ENCODE data around the gene FREY1. TPM values are rescaled to one million over a fixed set of nuclear protein-coding genes. Genes with fewer than 3 reads are reported as not detected.

FREY1 gene
- total RNA-seq, 1 donor from 2014 or later = 0.53 TPM

GRCh38 chr11:45887587-45887986, 19.5 kb downstream of the FREY1 start:
- Histone ChIP-seq H3K36me3 (peaks cover 4% of the 10 kb centered on the region), H3K27ac (no peak overlapping the region), H3K27me3 (ENCODE audit: low read depth) (no peaks in the 10 kb centered on the region), H3K4me3 (no peak overlapping the region), H3K9me3 (no peaks in the 10 kb centered on the region), H3K4me1 (no peaks in the 10 kb centered on the region)
- TF ChIP-seq, protein P1, sequence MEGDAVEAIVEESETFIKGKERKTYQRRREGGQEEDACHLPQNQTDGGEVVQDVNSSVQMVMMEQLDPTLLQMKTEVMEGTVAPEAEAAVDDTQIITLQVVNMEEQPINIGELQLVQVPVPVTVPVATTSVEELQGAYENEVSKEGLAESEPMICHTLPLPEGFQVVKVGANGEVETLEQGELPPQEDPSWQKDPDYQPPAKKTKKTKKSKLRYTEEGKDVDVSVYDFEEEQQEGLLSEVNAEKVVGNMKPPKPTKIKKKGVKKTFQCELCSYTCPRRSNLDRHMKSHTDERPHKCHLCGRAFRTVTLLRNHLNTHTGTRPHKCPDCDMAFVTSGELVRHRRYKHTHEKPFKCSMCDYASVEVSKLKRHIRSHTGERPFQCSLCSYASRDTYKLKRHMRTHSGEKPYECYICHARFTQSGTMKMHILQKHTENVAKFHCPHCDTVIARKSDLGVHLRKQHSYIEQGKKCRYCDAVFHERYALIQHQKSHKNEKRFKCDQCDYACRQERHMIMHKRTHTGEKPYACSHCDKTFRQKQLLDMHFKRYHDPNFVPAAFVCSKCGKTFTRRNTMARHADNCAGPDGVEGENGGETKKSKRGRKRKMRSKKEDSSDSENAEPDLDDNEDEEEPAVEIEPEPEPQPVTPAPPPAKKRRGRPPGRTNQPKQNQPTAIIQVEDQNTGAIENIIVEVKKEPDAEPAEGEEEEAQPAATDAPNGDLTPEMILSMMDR (IDR thresholded peaks at IDR 0.05) = no peak
- DNase-seq = no peak
- intact Hi-C loops (cut with DNase I) = no loop called here
- ATAC-seq = no peak

DNA sequence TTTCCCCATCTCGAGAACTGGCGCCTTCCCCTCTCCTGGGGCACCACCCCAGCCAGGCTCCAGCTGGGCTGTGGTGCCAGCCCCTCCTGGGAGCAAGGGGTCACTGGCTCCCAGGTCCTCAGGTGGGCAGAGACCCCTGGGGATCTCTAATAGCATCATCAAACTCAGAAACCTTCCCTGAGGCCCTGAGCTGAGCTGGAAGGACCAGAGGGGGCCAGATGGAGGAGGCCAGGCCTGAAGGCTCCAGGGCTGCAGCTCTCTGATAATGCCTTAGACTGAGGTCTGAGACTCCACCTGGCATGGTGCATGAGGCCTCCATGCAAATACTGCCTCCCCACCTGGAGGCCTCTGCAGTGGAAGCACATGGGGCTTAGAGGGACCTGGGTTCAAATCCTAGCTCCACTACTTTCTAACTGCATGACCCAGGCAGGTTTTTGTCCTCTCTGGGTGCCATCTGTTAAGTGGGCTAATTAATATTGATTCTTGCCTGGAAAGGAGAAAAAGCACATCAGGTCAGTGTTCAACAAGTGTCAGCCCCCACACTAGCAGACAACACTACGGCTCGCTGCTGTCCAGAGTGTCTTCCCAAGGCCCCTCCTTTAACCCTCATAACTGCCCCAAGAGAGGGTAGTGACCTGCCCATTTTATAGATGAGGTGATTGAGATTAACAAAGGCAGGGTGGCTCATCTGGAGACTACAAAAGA, 20.1 kb downstream of the FREY1 start:
- DNase-seq = no peak
- Histone ChIP-seq H3K27ac (no peak overlapping the region), H3K27me3 (ENCODE audit: low read depth) (no peaks in the 10 kb centered on the region), H3K9me3 (no peaks in the 10 kb centered on the region), H3K4me3 (no peak overlapping the region), H3K4me1 (no peaks in the 10 kb centered on the region), H3K36me3 (peaks cover 10% of the 10 kb centered on the region)
- intact Hi-C loops (cut with DNase I) = no loop called here
- no peak for ATAC-seq
- TF ChIP-seq, protein P1 (IDR thresholded peaks at IDR 0.05) = no peak

- Histone ChIP-seq H3K27me3 (ENCODE audit: low read depth) (no peaks in the 10 kb centered on the region), H3K4me1 (no peaks in the 10 kb centered on the region), H3K4me3 (peak overlapping the region; percentile 50), H3K9me3 (no peaks in the 10 kb centered on the region), H3K27ac (no peak overlapping the region), H3K36me3 (peaks cover 18% of the 10 kb centered on the region)
- TF ChIP-seq, protein P1 (IDR thresholded peaks at IDR 0.05) = no peak
- intact Hi-C loops (cut with DNase I) = no loop called here
- DNase-seq = no peak
- ATAC-seq = peak in 1 of 2 donors; percentile 11
Observed at GRCh38 chr11:45885921-45886721, 20.9 kb downstream of the FREY1 start.

GRCh38 chr11:45885274-45885920, 21.7 kb downstream of the FREY1 start, which contains the start of gene MAPK8IP1:
Gene MAPK8IP1, plus strand, starts transcription at chr11:45885651. Its CDS starts 170 bp downstream, at chr11:45885821.
- intact Hi-C loops (cut with DNase I) = no loop called here
- no peaks in the 10 kb centered on the region for H3K27me3 ChIP-seq (ENCODE audit: low read depth)
- ATAC-seq = peak; percentile 81 to 83

More at GRCh38 chr11:45885274-45885920, 21.7 kb downstream of the FREY1 start, which contains the start of gene MAPK8IP1:
- H3K36me3 ChIP-seq = peaks cover 26% of the 10 kb centered on the region
- TF ChIP-seq, protein P1 (IDR thresholded peaks at IDR 0.05) = no peak
- no peaks in the 10 kb centered on the region for H3K9me3 ChIP-seq
- no peaks in the 10 kb centered on the region for H3K4me1 ChIP-seq
- DNase-seq = peak; percentile 65
- no peak within 1 kb of the TSS for H3K27ac ChIP-seq
- peak within 1 kb of the TSS; percentile 50 for H3K4me3 ChIP-seq

All from lower lobe of right lung (tissue), 2 donors.